Fibroblast of the aortic adventitia (primary cell): ENCODE measurements around the gene ARHGDIA. TPM values are rescaled to one million over a fixed set of nuclear protein-coding genes. Genes with fewer than 3 reads are reported as not detected.
A peak's percentile ranks its signal among the peaks of the same experiment; 100 is the strongest.

Source experiments
- DNase-seq: peaks from one replicate; pipeline ENCODE4 v3.0.0-alpha.2; 2010; ENCODE audit warnings: low read depth
- H3K4me3 ChIP-seq: 2 replicates; pipeline ENCODE4 v1.5.1; 2011; ENCODE audit warnings: low read depth, mild to moderate bottlenecking, control low read depth, low read length, moderate library complexity
- total RNA-seq: library from RNA; depleted of rRNA; stranded (reverse); fragments of >200 nt; gene quantifications from 2 replicates; pipeline ENCODE4 v1.2.3, GENCODE V29; 2012; ENCODE audit warnings: low replicate concordance
- TF ChIP-seq, protein P1 (sequence below): IDR thresholded peaks from 2 replicates; pipeline ENCODE4 v1.5.1; 2011; ENCODE audit warnings: mild to moderate bottlenecking, low read length, control low read depth, inconsistent platforms; ENCODE audit not compliant: insufficient read depth

ARHGDIA gene
- total RNA-seq, 1 donor = 149 TPM

DNA sequence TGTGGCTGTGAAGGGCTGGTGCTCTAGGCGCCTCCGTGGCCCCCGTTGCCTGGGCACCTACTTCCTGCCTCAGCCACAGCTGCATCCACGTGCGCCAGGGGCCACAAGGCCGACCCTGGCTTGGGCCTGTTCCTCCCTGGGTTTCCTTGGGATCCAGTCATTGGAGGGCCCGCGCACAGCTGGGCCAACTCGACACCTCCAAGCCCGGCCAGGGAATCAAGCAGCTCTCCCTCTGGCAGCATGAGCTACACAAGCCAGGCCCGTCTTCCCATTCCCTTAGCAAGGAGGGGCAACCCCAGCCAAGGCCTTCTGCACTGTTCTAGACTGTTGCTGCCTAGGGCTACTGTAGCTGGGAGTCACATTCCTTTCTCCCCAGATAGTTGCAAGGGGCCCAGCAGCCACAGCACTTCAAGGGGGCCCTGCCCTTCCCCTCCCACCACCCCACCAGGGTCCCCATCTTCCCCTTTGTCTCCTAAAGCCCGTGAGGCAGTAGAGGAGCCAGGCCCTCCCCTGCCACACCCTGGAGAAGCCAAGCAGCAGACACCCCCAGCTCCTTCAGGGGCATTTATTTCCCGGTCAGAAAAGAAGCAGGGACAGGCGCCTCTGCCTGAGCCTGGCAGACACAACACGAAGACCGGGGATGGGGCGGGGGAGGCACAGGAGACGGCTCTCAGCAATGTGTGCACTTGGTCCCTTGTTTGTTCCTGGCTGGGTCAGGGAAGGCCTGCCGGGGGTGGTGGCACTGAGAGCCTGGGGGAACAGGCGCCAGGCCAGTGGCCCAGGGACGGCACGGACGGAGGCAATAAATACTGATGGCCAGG is 3.8 kb downstream of the ARHGDIA start:
- TF ChIP-seq, protein P1, sequence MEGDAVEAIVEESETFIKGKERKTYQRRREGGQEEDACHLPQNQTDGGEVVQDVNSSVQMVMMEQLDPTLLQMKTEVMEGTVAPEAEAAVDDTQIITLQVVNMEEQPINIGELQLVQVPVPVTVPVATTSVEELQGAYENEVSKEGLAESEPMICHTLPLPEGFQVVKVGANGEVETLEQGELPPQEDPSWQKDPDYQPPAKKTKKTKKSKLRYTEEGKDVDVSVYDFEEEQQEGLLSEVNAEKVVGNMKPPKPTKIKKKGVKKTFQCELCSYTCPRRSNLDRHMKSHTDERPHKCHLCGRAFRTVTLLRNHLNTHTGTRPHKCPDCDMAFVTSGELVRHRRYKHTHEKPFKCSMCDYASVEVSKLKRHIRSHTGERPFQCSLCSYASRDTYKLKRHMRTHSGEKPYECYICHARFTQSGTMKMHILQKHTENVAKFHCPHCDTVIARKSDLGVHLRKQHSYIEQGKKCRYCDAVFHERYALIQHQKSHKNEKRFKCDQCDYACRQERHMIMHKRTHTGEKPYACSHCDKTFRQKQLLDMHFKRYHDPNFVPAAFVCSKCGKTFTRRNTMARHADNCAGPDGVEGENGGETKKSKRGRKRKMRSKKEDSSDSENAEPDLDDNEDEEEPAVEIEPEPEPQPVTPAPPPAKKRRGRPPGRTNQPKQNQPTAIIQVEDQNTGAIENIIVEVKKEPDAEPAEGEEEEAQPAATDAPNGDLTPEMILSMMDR = no peak
- peak; percentile 63 for DNase-seq

DNA sequence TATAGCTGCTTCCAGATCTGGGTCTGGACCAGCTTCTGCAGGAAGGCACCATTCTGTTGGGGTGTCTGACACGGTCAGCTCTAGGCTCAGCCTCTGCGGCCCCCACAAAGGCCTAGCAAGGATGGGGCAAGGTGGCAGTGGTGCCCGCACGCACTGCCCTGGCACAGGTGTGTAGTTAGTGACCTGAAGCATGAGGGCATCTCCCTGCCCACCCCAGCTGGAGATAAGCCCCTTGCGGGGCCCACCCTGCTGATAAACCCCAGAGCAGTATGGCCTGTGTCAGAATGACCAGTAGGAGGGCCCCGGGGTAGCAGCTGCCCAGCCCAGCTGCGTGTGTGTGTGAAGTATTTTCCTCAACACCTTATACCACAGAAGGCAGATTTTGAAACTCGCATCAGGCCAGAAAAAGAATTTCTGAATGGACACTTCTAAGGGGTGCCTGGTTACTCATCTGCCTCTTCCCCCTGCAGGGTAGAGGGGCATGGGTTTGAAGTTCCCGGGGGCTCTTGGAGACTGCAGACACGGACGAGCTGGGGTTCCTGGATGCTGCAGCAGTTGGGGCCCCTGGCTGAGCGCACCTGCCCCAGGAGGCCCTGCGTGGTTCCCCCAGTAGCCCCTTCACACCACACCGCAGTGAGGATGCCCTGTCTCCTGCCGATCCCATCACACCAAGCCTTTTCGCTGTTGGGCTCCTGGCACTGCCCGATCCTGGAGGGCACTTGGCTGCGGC is 4.5 kb downstream of the ARHGDIA start:
- no peak overlapping the region for H3K4me3 ChIP-seq
- peak; percentile 27 for DNase-seq
- TF ChIP-seq, protein P1 = no peak

More for the DNA sequence above, 3.8 kb downstream of the ARHGDIA start:
- H3K4me3 ChIP-seq = no peak overlapping the region

DNA sequence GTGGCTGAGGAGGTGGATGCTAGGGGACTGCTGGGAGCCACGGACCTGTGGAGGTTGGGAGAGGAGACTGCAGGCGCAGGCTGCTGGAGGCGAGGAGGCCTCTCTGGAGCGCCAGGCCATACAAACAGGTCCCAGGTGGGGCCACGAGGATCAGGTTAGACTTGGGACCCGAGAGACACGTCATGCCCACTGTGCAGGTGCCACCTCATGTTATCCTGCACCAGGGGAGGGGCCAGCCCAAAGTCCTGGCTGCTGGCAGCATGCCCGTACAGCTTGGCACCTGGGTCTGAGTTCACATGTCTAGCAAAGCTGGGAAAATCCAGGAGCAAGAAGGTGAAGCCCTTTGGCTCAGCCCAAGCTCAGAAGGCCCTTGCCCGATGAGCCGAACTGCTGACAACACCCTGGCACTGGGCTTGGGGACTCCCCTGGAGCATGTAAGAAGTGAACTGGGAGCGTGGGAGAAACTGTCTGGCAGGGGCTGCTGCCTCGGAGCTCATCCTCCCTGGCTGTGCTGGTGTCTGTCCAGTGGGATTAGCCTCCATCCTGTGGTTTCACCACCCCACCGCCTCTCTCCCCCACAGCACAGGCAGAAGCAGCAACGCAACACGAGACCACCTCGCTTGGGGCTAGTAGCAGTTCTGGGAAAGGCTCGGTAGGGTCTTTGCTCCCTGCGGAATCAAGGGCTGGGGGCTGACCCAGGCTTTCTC is 5.3 kb downstream of the ARHGDIA start:
- TF ChIP-seq, protein P1 = no peak
- peak; percentile 27 for DNase-seq
- H3K4me3 ChIP-seq = no peak overlapping the region

DNA sequence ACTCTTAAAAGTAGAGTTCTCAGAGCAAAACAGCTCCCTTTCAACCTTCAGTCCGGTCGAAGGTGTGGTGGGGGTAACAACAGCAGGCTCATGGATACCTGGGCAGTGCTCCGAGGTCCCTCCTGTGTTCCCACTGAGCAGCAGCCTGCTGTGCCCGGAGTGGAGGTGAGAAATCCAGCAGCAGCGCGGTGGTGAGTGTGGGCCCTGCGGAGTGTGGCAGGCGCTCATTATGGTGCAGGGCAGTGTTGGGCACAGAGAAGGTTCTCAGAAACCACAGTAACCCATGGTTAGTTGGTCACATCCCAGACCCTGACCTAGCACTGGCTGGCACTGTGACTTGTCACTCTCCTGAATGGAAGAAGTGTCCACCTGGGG is 5.8 kb downstream of the ARHGDIA start:
- TF ChIP-seq, protein P1 = no peak
- no peak for DNase-seq
- no peak overlapping the region for H3K4me3 ChIP-seq

DNA sequence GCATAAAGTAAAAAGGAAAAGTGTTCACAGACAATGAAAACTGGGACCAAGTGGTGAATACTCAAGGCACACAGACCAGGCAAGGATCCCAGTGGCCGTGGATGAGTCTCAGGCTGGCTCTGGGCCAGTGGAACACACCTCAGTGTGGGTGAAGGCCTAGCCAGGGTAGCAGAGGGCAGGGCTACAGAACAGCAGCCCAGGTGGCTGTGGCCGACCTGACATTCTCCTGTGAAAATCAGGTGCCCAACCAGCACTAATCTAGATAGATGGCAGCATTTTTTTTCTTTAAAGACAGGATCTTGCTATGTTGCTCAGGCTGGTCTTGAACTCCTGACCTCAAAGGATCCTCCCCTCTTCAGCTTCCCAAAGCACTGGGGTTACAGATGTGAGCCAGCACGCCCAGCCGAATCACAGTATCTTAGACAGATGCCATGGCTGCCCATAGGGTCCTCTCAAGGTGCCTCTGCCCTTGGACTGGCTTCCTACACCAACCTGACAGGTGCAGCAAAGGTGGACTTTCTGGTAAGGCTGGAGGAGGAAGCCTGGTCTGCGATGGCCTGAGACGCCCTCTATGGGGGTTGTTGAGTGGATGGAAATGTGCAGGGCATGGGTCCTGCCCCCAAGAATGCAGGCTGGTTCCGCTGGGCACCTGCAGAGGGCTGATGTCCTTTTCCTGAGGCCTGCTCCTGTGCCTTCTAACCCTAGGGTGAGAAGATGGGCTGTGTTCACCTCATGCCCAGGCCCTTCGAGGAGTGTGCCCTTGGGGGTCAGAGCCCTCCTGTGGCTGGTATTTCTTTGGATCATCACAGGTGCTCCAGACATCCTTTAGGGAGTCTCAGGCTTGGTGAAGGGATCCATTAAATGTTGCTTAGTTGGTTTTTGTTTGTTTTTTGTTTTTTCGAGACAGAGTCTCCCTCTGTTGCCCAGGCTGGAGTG is 7.0 kb downstream of the ARHGDIA start:
- TF ChIP-seq, protein P1 = no peak
- H3K4me3 ChIP-seq = no peak overlapping the region
- no peak for DNase-seq
